Stomach (tissue), 9 donors: ENCODE measurements around the gene EHD3. TPM values are rescaled to one million over a fixed set of nuclear protein-coding genes. Genes with fewer than 3 reads are reported as not detected.

Source experiments
- DNase-seq, 2 donors: peaks; one replicate each; pipeline versions ENCODE4 v3.0.0 to v3.0.0-alpha.2; 2013 to 2019
- H3K27ac ChIP-seq, 5 donors: fragments of 200-600 bp in 4 of 5; sonication (generic) in 4 of 5; one replicate each; pipeline ENCODE4 v1.5.1; 2013 to 2019; ENCODE audit warnings: mild to moderate bottlenecking in 1 of 5, moderate library complexity in 1 of 5
- H3K27me3 ChIP-seq, 3 donors: fragments of 200-600 bp; sonication (generic); one replicate each; pipeline ENCODE4 v1.5.1; 2017 to 2019; ENCODE audit warnings: mixed run types in 1 of 3
- H3K36me3 ChIP-seq, 4 donors: fragments of 200-600 bp; sonication (generic); 1 replicate in 3 of 4; 2 replicates in 1 of 4; pipeline ENCODE4 v1.5.1; 2016 to 2019
- H3K4me1 ChIP-seq, 4 donors: fragments of 200-600 bp; sonication (generic); one replicate each; pipeline ENCODE4 v1.5.1; 2016 to 2019
- H3K4me3 ChIP-seq, 4 donors: fragments of 200-600 bp; sonication (generic) in 3 of 4; one replicate each; pipeline ENCODE4 v1.5.1; 2016 to 2019; ENCODE audit warnings: mild to moderate bottlenecking in 1 of 4
- H3K9me3 ChIP-seq, 4 donors: fragments of 200-600 bp; sonication (generic); one replicate each; pipeline ENCODE4 v1.5.1; 2016 to 2019
- EP300 ChIP-seq: sonication (generic); formaldehyde crosslinking; IDR thresholded peaks from one replicate; pipeline ENCODE4 v1.6.1; 2017; ENCODE audit warnings: antibody characterized with exemption
- POLR2A ChIP-seq, 4 donors: fragments of 450-650 bp; IDR thresholded peaks; one replicate each; pipeline ENCODE4 v1.6.1; 2016; ENCODE audit warnings: antibody characterized with exemption in 4 of 4, control low read depth in 2 of 4, mild to moderate bottlenecking in 1 of 4, moderate library complexity in 1 of 4
- POLR2AphosphoS5 ChIP-seq, 3 donors: sonication (generic); formaldehyde crosslinking; IDR thresholded peaks; one replicate each; pipeline ENCODE4 v1.6.1; 2016; ENCODE audit warnings: antibody characterized with exemption in 3 of 3
- WGBS, 5 donors: extraction: QIAGEN DNeasy Blood & Tissue Kit in 3 of 5; methylation state at CpG; one replicate each; pipeline versions ENCODE4 v1.1.5 to v1.1.7; 2013 to 2018; 5-methylcytosine and 5-hydroxymethylcytosine counted together
- intact Hi-C: fragments of 100-400 bp; cut with DNase I; formaldehyde crosslinking; loops from one replicate; pipeline ENCODE4 v1.15.1; 2023; ENCODE audit warnings: low total_unique reads
- polyA plus RNA-seq, 3 donors: library from polyadenylated mRNA; stranded (reverse); fragments of 200-250 nt; gene quantifications; one replicate each; pipeline ENCODE4 v1.2.3, GENCODE V29; 2013
- total RNA-seq, 5 donors: library from RNA; depleted of rRNA; stranded (reverse); fragments of >200 nt; gene quantifications; one replicate each; pipeline versions ENCODE4 v1.1.0 to v1.2.3, GENCODE V29; 2014 to 2016
- TF ChIP-seq, protein P1 (sequence below), 7 experiments: fragments of 450-650 bp in 4 of 7; fragments of 200-600 bp in 3 of 7; sonication (generic) in 3 of 7; IDR thresholded peaks; one replicate each; pipeline ENCODE4 v1.5.1; 2016 to 2019; ENCODE audit warnings: antibody characterized with exemption in 7 of 7, control low read depth in 2 of 7, mild to moderate bottlenecking in 1 of 7
- donor health status: healthy with polysubstance abuse.
- donor health status: Bipolar disorder and iron deficiency.
- donor health status: healthy.

Gene EHD3
- total and polyA plus RNA-seq, 8 donors = 0.45 to 7.5 (median 3.6) TPM

DNA sequence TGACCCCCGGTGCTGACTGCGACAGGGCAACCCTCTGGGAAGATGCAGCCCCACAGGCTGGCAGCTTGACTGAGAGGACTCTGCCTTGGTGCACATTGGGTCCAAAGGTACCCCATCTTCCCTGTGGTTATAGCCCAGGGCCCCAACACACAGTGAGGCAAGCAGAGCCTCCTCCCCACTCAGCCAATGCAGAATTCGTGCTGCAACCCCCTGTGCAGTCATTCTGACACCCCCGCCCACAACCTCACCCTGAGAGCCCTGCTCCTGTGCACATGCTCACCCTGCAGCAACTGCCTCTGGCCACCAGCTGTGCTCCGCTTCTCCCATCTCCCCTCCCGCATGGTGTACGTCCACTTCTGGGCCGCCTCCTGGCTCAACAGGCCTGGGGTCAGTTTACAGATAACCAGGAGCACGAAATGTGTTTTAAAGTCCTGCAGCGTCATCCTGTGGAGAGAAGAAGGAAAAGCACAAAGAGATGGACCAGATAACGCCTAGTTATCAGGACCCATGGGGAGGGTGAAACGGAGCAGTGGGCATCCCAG lies 41.0 kb upstream of the EHD3 start:
- Histone ChIP-seq H3K27ac (no peak overlapping the region), H3K4me1 (no peaks in the 10 kb centered on the region), H3K9me3 (no peaks in the 10 kb centered on the region), H3K4me3 (no peak overlapping the region), H3K36me3 (no peaks in the 10 kb centered on the region), H3K27me3 (no peaks in the 10 kb centered on the region)
- TF ChIP-seq POLR2AphosphoS5 (IDR thresholded peaks at IDR 0.05) (no peak), POLR2A (IDR thresholded peaks at IDR 0.05) (no peak), EP300 (no peak)
- TF ChIP-seq, protein P1, sequence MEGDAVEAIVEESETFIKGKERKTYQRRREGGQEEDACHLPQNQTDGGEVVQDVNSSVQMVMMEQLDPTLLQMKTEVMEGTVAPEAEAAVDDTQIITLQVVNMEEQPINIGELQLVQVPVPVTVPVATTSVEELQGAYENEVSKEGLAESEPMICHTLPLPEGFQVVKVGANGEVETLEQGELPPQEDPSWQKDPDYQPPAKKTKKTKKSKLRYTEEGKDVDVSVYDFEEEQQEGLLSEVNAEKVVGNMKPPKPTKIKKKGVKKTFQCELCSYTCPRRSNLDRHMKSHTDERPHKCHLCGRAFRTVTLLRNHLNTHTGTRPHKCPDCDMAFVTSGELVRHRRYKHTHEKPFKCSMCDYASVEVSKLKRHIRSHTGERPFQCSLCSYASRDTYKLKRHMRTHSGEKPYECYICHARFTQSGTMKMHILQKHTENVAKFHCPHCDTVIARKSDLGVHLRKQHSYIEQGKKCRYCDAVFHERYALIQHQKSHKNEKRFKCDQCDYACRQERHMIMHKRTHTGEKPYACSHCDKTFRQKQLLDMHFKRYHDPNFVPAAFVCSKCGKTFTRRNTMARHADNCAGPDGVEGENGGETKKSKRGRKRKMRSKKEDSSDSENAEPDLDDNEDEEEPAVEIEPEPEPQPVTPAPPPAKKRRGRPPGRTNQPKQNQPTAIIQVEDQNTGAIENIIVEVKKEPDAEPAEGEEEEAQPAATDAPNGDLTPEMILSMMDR (IDR thresholded peaks at IDR 0.05) = no peak
- 79 to 88% (median 82%) methylated on average over 12 of the region's 12 CpGs for WGBS, 5 donors
- no peak for DNase-seq
- intact Hi-C loops = no loop called here

GRCh38 chr2:31193806-31194205 lies 40.1 kb upstream of the EHD3 start:
- no peak overlapping the region for H3K27ac ChIP-seq
- no peaks in the 10 kb centered on the region for H3K4me1 ChIP-seq
- no peak for DNase-seq
- intact Hi-C loops = no loop called here
- H3K4me3 ChIP-seq = no peak overlapping the region
- no peak for TF ChIP-seq EP300
- TF ChIP-seq, protein P1 (IDR thresholded peaks at IDR 0.05) = no peak
- TF ChIP-seq POLR2A (IDR thresholded peaks at IDR 0.05) = no peak
- no peak for TF ChIP-seq POLR2AphosphoS5 (IDR thresholded peaks at IDR 0.05)
- H3K27me3 ChIP-seq = no peaks in the 10 kb centered on the region
- H3K9me3 ChIP-seq = no peaks in the 10 kb centered on the region
- no peaks in the 10 kb centered on the region for H3K36me3 ChIP-seq
- WGBS, 5 donors = 86 to 91% (median 89%) methylated on average over 4 of the region's 4 CpGs

DNA sequence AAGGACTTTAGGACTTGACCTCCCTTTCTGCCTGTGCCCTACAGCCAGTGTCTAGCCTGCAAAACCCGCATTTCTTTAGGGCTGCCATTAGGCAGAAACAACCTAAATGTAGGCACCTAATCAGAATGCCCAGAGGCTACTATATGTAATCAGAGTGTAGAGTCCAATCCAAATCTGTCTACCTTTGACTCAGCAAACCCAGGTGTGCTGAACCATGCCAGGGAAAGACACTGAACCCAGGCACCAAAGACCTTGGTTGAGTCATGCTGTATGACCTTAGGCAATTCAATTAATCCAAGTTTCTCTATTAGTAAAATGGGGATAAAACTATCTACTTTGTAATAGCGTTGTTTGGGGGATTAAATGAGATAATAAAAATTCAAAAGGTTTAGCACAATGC lies 37.3 kb upstream of the EHD3 start:
- H3K4me1 ChIP-seq = no peaks in the 10 kb centered on the region
- 80 to 96% (median 90%) methylated on average over 2 of the region's 2 CpGs for WGBS, 5 donors
- no peak overlapping the region for H3K27ac ChIP-seq
- TF ChIP-seq EP300 = no peak
- TF ChIP-seq, protein P1 (IDR thresholded peaks at IDR 0.05) = no peak
- TF ChIP-seq POLR2A (IDR thresholded peaks at IDR 0.05) = no peak
- TF ChIP-seq POLR2AphosphoS5 (IDR thresholded peaks at IDR 0.05) = no peak
- intact Hi-C loops = no loop called here
- H3K36me3 ChIP-seq = no peaks in the 10 kb centered on the region
- no peak overlapping the region for H3K4me3 ChIP-seq
- H3K9me3 ChIP-seq = no peaks in the 10 kb centered on the region
- no peak for DNase-seq
- no peaks in the 10 kb centered on the region for H3K27me3 ChIP-seq

GRCh38 chr2:31197166-31197565 lies 36.8 kb upstream of the EHD3 start:
- no peak for TF ChIP-seq EP300
- TF ChIP-seq, protein P1 (IDR thresholded peaks at IDR 0.05) = no peak
- TF ChIP-seq POLR2A (IDR thresholded peaks at IDR 0.05) = no peak
- TF ChIP-seq POLR2AphosphoS5 (IDR thresholded peaks at IDR 0.05) = no peak
- Histone ChIP-seq H3K4me3 (no peak overlapping the region), H3K27ac (no peak overlapping the region), H3K4me1 (peaks cover 0 to 2% (median 0%) of the 10 kb centered on the region in 4 donors), H3K36me3 (no peaks in the 10 kb centered on the region), H3K27me3 (no peaks in the 10 kb centered on the region), H3K9me3 (no peaks in the 10 kb centered on the region)
- no peak for DNase-seq
- intact Hi-C loops = no loop called here
- WGBS, 5 donors = 55 to 88% (median 67%) methylated on average over 4 of the region's 4 CpGs
